ENCODE measurements around the gene DIAPH1.

The DIAPH1 gene

GRCh38 chr5:141547921-141548320 is 70.9 kb downstream of the DIAPH1 start:
- H3K27ac ChIP-seq = no peak overlapping the region
- no peak for TF ChIP-seq CTCF (conservative IDR thresholded peaks at IDR 0.05; ENCODE audit: low read depth)
- POLR2A ChIA-PET (ENCODE audit: low non-redundant PET) = no interaction called here
- DNase-seq (ENCODE audit: low spot score) = no peak
- CTCF ChIA-PET = interaction anchor here (2.0 kb wide), 1 partner anchor 10 kb away, joined by 6 read pairs; no protein-coding TSS in a partner anchor

- ChIA-PET POLR2A (ENCODE audit: low non-redundant PET) (no interaction called here), CTCF (interaction anchor here (0.7 to 2.0 kb wide), 2 partner anchors 10 to 1011 kb away, joined by 4 to 6 read pairs; no protein-coding TSS in a partner anchor)
- no peak for TF ChIP-seq CTCF (conservative IDR thresholded peaks at IDR 0.05; ENCODE audit: low read depth)
- H3K27ac ChIP-seq = no peak overlapping the region
- no peak for DNase-seq (ENCODE audit: low spot score)
Observed at GRCh38 chr5:141547488-141547887, 71.3 kb downstream of the DIAPH1 start.

- CTCF ChIA-PET = interaction anchor here (1.4 kb wide), 1 partner anchor 14 kb away, joined by 7 read pairs; no protein-coding TSS in a partner anchor
- POLR2A ChIA-PET (ENCODE audit: low non-redundant PET) = no interaction called here
- DNase-seq (ENCODE audit: low spot score) = no peak
- TF ChIP-seq CTCF (conservative IDR thresholded peaks at IDR 0.05; ENCODE audit: low read depth) = no peak
- H3K27ac ChIP-seq = no peak overlapping the region
Observed at GRCh38 chr5:141543053-141543452, 75.7 kb downstream of the DIAPH1 start.

- ChIA-PET POLR2A (ENCODE audit: low non-redundant PET) (no interaction called here), CTCF (interaction anchor here (0.7 to 0.8 kb wide), 2 partner anchors 49 to 191 kb away, joined by 3 read pairs; partner anchors contain the start of gene PCDHGA3)
- TF ChIP-seq CTCF (conservative IDR thresholded peaks at IDR 0.05; ENCODE audit: low read depth) = no peak
- no peak for DNase-seq (ENCODE audit: low spot score)
- no peak overlapping the region for H3K27ac ChIP-seq
Observed at GRCh38 chr5:141534492-141535213, 84.1 kb downstream of the DIAPH1 start.

- POLR2A ChIA-PET (ENCODE audit: low non-redundant PET) = no interaction called here
- DNase-seq (ENCODE audit: low spot score) = no peak
Observed at GRCh38 chr5:141533897-141534296, 84.9 kb downstream of the DIAPH1 start.

GRCh38 chr5:141532726-141533125 is 86.1 kb downstream of the DIAPH1 start:
- ChIA-PET CTCF (interaction anchor here (0.8 to 0.9 kb wide), 2 partner anchors 115 to 178 kb away, joined by 3 read pairs; partner anchors contain the start of genes PCDHGA4 and PCDHGB7), POLR2A (ENCODE audit: low non-redundant PET) (no interaction called here)
- DNase-seq (ENCODE audit: low spot score) = no peak
- TF ChIP-seq CTCF (conservative IDR thresholded peaks at IDR 0.05; ENCODE audit: low read depth) = no peak
- H3K27ac ChIP-seq = no peak overlapping the region

More at GRCh38 chr5:141533897-141534296, 84.9 kb downstream of the DIAPH1 start:
- TF ChIP-seq CTCF (conservative IDR thresholded peaks at IDR 0.05; ENCODE audit: low read depth) = no peak
- H3K27ac ChIP-seq = no peak overlapping the region
- CTCF ChIA-PET = interaction anchor here (0.7 to 1.2 kb wide), 4 partner anchors 9 to 116 kb away, joined by 3 to 6 read pairs (median 4); partner anchors contain the start of gene PCDHGB7
